ENCODE measurements around the gene HECA. TPM values are rescaled to one million over a fixed set of nuclear protein-coding genes. Genes with fewer than 3 reads are reported as not detected.

The HECA gene, protein sequence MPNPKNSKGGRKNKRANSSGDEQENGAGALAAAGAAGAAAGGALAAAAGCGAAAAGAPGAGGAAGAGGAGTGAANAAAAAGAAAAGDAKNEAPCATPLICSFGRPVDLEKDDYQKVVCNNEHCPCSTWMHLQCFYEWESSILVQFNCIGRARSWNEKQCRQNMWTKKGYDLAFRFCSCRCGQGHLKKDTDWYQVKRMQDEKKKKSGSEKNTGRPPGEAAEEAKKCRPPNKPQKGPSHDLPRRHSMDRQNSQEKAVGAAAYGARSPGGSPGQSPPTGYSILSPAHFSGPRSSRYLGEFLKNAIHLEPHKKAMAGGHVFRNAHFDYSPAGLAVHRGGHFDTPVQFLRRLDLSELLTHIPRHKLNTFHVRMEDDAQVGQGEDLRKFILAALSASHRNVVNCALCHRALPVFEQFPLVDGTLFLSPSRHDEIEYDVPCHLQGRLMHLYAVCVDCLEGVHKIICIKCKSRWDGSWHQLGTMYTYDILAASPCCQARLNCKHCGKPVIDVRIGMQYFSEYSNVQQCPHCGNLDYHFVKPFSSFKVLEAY
- 8.8 and 11.6 TPM in 2 replicates for total RNA-seq

DNA sequence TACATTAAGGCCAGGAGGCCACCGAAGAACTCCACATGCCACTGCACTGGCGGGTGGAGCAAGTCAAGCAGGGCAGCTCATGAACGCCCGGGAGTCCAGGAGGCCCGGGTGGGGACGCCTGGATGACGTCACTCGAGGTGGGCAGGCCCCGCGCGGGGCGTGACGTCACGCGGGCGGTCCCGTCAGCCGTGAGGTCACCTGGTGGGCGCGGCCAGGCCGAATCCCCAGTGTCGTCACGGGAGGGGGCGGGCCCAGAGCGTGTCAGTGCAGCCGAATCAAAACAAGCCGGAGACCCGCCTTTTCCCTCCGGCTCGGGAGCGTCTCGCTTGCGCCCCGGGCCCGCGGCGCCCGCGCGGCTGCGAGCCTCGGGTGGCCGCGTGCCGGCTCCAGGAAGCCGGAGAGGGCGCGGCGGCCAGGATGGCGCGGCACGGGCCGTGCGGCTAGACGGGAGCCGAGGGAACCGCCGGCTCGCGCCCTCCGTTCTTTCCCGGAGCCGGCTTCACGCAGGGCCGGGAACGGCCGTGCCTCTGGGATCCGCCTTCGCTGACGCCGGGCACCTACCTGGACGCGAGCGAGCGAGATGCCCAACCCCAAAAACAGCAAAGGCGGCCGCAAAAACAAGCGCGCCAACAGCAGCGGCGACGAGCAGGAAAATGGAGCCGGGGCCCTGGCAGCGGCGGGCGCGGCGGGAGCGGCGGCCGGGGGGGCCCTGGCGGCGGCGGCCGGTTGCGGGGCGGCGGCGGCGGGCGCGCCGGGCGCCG is at the start of gene HECA:
TSS of gene HECA (plus strand) at position 264 of the 761 bp plus-strand sequence. CDS start at position 581, 317 bp downstream.

Other genes with a start within 250 kb of the HECA start
- 26.8 and 32.6 TPM in 2 replicates for gene REPS1, start 146.8 kb upstream of the HECA start, total RNA-seq
- 78.3 and 79.0 TPM in 2 replicates for gene ABRACL, start 106.3 kb upstream of the HECA start, total RNA-seq
- not detected in 2 replicates for gene TXLNB, start 156.9 kb downstream of the HECA start, total RNA-seq
- gene CITED2, start 239.6 kb downstream of the HECA start, total RNA-seq: 23.7 and 34.4 TPM in 2 replicates

Measured in airway epithelial cell (primary cell).